ENCODE results near the gene NEMP1. TPM values are rescaled to one million over a fixed set of nuclear protein-coding genes. Genes with fewer than 3 reads are reported as not detected.

Gene NEMP1
- total and polyA plus RNA-seq, 2 of the 13 experiments (the other 11 are each of a cell fraction or from before 2014, with no cell fraction given) = 11.4 to 12.9 TPM

- peak; percentile 73 for TF ChIP-seq ZBTB33 (CRISPR knock-in tag; IDR thresholded peaks at IDR 0.05)
- no peak for TF ChIP-seq TAF1 (CRISPR knock-in tag; IDR thresholded peaks at IDR 0.05)
- 0 out of 2 replicates have a peak, but pooled peaks have one; percentile 11 for TF ChIP-seq FOSL2 (CRISPR knock-in tag; IDR thresholded peaks at IDR 0.05)
- TF ChIP-seq TRIM22 (IDR thresholded peaks at IDR 0.05) = no peak
- TF ChIP-seq ZNF879 (CRISPR knock-in tag; IDR thresholded peaks at IDR 0.05) = 0 out of 2 replicates have a peak, but pooled peaks have one; percentile 34
- TF ChIP-seq DZIP1 (CRISPR knock-in tag; IDR thresholded peaks at IDR 0.05) = no peak
- TF ChIP-seq FLYWCH1 (CRISPR knock-in tag; IDR thresholded peaks at IDR 0.05) = no peak
- TF ChIP-seq XRCC5 (optimal IDR thresholded peaks at IDR 0.05; ENCODE audit: low read length) = peak; percentile 54
- no peak for TF ChIP-seq PRDM4 (CRISPR knock-in tag; IDR thresholded peaks at IDR 0.05; ENCODE audit: borderline replicate concordance)
- TF ChIP-seq PRDM10 (CRISPR knock-in tag; IDR thresholded peaks at IDR 0.05; ENCODE audit: low read depth) = 0 out of 2 replicates have a peak, but pooled peaks have one; percentile 32
- no peak for TF ChIP-seq TCF7L2 (IDR thresholded peaks at IDR 0.05; ENCODE audit: low read depth, low read length)
- TF ChIP-seq NFYB (CRISPR knock-in tag; IDR thresholded peaks at IDR 0.05) = no peak
- TF ChIP-seq CTCF (CRISPR knock-in tag; IDR thresholded peaks at IDR 0.05) = peak; percentile 91
- TF ChIP-seq SRSF9 (IDR thresholded peaks at IDR 0.05; ENCODE audit: borderline replicate concordance, insufficient read depth, low read depth, low read length, poor library complexity, severe bottlenecking) = no peak
These were observed 45.8 kb upstream of the NEMP1 start (continued) for GRCh38 chr12:57124261-57124877.

All from HepG2 (cell line).